NCI-H526 (cell line): ENCODE data around the gene CFAP68.

Source experiments
- DNase-seq, 2 experiments: peaks; one replicate each; lab custom pipeline; 2025; lab: John Stamatoyannopoulos, UW

Gene CFAP68

GRCh38 chr11:111878849-111879636, at the start of gene CFAP68, which contains the start of gene FDXACB1:
Gene CFAP68 (plus strand): TSS chr11:111879541. CDS start chr11:111879561, 20 bp downstream.
Gene FDXACB1 (minus strand): TSS chr11:111879165. CDS start chr11:111879132, 33 bp downstream.
- DNase-seq, result peak; percentile 100

GRCh38 chr11:111833524-111833923, 45.8 kb upstream of the CFAP68 start:
- DNase-seq, result peak in 1 of 2 experiments; percentile 36

GRCh38 chr11:111834432-111835163, 44.7 kb upstream of the CFAP68 start:
- DNase-seq, result no peak

DNA sequence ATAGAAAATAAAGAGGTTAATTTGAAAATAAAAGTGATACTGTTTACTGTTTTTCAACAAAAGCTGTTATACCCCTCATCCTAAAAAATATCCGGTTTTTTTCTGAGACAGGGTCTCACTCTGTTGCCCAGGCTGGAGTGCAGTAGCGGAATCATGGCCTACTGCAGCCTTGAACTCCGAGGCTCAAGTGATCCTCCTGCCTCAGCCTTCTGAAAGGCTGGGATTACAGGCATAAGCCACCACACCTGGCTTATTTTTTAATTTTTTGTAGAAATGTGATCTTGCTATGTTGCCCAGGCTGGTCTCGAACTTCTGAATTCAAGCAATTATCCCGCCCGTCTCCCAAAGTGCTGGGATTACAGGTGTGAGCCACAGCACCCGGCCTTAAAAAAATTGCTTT, 43.7 kb upstream of the CFAP68 start:
- no peak for DNase-seq

DNA sequence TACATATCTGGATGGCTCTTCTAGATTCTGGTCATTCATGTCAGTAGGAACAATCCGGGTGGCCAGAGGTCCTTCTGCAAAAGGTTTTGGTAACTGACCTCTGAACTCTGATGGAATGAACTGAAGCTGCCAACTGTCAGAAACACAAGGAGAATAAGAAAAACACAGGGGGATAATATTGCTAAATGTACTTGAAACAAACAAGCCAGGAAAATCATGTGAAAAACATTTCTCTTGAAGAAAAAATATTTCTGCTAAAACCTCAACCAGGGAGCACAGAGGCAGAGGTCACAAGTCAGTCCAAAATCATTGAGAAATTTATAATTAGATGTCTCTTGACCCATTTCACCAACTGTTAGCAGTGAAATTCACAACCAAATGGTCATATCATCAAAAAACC, 43.2 kb upstream of the CFAP68 start:
- no peak for DNase-seq

DNA sequence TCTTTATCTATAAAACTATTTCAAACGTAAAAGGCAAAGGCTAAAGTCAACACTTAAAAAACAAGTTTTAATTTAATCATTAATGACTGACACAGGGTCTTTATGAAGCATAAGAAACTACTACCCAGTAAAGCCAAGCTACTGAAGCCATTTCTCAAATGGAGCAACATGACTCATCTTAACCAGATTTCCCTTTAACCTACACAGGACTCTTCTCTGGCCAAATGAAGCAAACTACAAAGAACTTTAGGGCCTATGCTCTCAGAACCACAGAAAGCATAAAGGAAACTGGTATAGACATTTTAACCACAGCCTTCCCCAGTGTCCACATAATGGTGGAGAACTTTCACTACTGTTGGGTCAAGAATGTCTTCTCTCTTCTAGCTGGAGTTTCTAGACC, 42.6 kb upstream of the CFAP68 start:
- no peak for DNase-seq

DNA sequence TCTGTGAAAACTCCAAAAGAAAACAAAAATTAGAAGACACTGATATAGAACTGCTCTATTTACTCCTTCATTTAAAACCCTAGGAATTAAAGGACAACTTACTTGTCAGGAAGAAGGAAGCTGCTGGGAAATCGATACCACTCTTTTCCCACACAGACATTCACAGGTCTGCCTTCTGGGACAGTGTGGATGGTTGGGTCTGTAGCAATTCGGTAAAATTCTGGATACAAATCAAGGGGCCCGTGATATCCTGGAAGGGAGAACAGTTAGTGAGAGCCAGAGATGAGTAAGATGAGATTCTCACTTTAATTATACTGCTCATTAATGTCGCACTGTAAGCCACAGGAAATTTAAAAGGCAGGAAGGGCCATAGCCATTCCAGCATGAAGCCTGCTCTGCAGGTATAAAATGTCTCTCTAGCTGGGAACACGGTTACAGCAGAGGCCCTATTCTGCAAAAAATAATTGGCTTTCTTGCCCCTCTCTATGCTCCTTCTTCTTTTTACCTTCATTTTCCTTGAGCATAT, 41.9 kb upstream of the CFAP68 start:
- DNase-seq, result no peak

DNA sequence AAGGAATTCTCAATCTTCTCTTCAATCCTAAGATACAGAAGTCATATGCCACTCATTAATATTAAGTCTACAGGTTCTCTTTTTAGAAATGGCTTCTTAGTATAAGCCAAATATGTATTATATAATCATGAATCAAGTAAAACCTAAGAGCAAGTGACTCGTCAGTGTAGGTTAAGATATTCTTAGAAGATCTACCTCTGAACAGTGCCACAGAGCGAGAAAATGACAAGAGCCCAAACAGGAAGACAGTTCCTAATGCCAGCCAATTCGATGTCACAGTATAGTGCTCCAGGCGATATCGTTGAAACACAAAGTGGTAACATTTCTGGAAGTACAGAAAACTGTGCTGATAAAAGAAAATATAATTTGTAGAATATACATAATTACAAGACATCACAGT, 41.3 kb upstream of the CFAP68 start:
- DNase-seq, result no peak

- no peak for DNase-seq
These were observed 39.2 kb upstream of the CFAP68 start for GRCh38 chr11:111840143-111840542.

DNA sequence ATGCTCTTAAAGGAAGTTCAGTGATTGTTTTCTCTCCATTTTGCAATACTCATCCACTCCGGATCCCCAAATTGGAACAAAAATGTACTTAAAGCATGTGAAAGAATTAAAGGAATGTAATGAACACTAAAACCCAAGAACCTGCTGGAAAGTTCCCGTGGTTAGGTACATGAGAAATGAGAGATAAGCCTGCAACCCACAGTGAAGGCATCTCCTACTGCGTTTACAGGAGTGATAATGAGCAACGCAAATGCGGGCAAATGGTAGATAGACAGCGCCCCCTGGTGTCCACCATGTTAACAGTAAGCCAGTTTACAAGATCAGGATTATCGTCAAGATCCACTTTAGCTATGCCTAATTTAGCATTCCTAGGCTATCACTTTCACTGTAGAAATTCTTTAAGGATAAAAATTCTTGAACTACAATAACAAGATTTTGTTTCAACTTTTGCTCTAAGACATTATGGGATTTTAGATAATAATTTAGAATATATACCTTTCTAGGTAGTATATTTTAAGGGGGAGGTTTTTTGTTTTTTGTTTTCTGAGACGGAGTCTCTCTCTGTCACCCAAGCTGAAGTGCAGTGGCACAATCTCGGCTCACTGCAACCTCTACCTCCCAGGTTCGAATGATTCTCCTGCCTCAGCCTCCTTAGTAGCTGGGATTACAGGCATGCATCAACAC, 37.8 kb upstream of the CFAP68 start:
- peak; percentile 80 to 97 for DNase-seq

DNA sequence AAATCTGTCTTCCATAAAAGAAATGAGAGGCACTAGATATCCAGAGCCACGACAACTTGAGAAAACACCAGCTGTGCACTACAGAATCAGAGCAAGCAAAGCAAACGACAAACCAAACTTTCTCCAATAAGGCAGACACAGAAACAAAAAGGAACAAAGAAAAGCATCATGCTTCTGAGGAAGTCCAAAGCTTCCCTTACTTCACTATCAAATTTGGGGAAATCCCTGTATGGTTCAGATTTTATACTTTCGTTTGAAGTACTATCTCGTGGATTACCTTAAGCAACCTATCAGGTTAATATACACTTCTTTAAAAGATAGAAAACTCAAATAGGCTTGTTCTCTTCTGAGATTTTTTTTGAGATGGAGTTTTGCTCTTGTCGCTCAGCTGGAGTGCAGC, 35.7 kb upstream of the CFAP68 start:
- no peak for DNase-seq

DNA sequence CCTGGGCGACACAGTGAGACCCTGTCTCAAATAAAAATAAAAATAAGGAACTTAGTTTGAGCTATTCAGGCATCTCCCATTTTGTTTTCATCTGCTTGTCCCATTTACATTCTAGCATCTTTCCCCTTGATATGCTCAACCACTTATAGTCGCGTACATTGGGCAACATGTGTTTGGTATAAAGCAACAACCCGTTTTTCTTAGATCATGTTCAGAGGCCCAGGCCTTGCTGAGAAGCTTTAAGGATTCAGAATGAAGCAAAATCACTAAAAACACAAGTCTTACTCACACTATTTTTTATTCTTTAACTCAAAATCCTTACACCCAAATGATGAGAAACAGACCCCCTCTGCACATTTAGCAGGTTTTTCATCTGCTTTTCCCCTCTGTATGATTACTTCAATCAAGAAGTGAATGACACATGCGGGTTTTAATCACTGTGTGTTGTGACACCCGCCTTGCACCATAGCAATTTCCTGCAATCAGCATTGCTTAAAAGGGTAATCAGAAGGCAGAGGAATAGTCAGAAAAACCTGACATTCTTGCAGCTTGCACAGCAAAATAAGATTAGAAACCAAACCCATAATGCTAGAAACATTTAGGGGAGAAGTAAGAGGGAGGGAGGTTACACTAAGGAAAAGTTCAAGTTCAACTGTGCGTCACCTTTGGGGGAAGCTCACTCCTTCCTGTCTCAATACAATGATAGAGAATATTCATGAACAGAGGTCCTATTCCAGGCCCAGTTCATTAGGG, 33.9 kb upstream of the CFAP68 start:
- DNase-seq, result no peak

DNA sequence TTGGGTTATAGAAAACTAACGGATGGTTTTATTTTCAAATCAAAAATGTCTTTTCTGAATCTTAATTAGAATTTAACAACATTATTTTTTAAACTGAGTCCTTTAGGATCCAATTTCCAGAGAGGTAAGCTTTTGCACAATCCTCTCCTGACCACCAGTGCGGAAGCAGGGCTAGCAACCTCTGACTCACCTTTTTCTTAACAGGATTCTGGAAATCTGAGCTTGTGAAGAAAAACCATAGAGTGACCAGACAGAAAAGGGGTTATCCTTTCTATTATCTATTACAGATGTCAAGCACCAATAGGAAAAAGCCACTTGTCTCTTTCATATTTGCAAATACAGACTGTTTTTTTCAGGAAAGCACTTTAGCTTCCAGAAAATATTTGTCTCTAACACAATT, 33.3 kb upstream of the CFAP68 start:
- no peak for DNase-seq

DNA sequence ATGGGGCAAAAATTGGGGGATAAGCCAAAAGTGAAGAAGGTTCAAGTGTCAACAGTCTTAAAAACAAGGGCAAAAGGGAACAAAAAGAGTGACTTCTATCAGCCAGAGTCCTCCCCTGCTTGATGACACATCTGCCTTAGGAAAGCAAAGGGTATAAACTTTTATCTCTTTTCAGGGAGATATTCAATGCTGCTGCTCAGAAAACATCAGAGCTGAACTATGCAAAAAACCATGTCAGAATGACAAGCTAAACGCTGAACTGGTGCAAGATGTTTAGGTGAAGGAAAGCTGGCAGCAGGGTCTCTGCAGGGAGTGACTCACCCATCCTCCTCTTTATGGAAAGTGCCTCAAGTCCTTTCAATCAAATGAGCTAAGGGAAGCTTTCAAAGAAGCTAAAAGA, 32.7 kb upstream of the CFAP68 start:
- no peak for DNase-seq

GRCh38 chr11:111849631-111850030, 29.7 kb upstream of the CFAP68 start:
- DNase-seq, result no peak

GRCh38 chr11:111851067-111851466, 28.3 kb upstream of the CFAP68 start:
- no peak for DNase-seq

DNA sequence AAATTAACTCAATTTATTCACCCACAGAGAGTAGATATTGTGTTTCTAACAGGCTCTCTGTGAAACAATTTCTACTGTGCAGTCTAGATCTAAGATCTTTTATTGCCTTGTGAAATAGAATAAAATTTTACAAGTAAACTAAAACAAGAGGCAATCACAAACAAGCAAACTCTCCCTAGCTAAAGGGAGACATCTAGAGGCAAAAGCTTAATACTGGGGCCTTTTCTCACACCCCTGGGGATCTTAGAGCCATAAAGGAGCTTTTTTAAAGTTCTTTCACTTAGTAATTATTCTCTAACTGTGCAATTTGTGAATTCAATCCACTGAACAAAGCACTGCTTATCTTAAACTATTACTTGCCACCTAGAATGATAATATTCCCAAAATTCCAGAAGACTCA, 27.7 kb upstream of the CFAP68 start:
- peak in 1 of 2 experiments; percentile 9 for DNase-seq

DNA sequence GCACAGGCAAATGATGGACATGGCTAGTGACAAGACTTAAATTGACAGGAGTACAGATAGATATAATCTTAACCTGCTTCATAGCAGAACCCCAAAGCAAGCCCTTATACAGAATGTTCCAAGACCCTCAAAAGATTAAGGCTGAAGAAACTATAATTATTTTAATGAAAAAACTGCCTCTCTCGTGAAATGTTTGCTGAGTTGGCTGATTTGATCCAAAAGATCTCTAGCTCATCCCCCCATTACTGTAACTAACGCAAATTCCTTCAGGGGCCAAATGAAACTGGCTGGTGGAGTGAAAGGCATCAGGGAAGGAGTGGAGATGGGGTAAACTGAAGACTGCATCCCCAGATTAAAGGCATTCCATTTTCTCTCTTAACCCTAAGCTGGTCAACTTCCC, 27.2 kb upstream of the CFAP68 start:
- DNase-seq, result no peak

GRCh38 chr11:111855506-111855905, 23.8 kb upstream of the CFAP68 start:
- DNase-seq, result no peak

DNA sequence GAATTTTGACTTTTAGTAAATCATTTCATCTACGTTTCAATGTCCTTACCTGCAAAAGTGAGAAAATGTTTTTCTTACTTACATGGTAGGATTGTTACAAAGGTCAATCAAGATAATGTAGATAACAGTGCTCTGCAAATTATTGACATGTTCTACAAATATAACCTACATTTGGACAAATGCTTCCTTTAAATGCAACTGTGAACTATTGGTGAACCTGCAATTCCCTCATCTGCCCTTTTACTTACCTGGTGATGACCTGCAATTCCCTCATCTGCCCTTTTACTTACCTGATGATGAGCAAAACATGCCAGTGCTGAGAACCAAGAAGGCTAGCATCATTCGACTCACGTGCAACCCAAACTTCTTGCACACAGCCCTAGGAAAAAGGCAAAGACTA, 19.1 kb upstream of the CFAP68 start:
- no peak for DNase-seq

DNA sequence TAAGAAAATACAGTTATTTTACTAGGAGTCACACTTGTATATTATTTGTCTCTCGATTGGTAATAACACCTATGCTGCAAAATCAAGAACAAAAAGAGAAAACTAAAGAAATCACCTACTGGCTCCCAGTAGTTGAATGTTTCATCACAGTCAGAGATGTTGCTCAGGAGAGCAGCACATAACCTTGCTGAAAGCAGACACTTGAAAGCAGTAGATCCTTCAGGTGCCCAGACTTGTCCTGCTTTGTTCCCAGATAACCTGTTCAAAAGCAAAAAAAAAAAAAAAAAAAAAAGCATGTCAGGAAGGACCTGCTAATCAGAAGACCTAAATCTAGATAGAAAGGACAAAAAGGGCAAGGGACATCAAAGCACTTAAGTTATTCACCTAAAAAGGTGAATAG, 9.2 kb upstream of the CFAP68 start:
- no peak for DNase-seq

DNA sequence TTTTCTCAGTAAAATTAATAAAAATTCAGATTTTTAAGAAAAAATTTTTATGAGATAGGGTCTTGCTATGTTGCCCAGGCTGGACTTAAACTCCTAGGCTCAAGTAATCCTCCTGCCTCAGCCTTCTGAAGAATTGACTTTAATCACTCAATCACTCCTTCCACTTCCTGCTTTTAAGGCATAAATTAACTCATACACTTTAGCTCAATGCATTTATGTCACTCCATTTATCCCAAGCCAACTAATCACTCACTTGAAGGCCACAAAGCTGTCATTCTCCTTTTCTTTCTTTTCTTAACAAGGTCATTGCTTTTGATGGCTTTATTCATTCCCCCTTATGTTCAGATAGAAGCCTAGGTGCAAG, 8.8 kb upstream of the CFAP68 start:
- DNase-seq, result peak in 1 of 2 experiments; percentile 61
